T-cell (primary cell): Measurements from ENCODE around the gene GIMAP2. TPM values are rescaled to one million over a fixed set of nuclear protein-coding genes. Genes with fewer than 3 reads are reported as not detected.
A peak's percentile ranks its signal among the peaks of the same experiment; 100 is the strongest.

ENCODE experiments used
- ATAC-seq, 4 experiments: fragments of 200-7000 bp in 3 of 4; fragments of 150-1000 bp in 1 of 4; cut with Tn5 transposase; replicated peaks in 1 of 4; 1 replicate in 3 of 4; 2 replicates in 1 of 4; pipeline ENCODE4 v1.10.0; 2021; ENCODE audit warnings: moderate library complexity in 3 of 4, mild to moderate bottlenecking in 2 of 4, moderate number of reproducible peaks in 1 of 4
- CTCF ChIA-PET, 2 donors: fragments of 300-600 bp; sonication (Branson Sonifier 250); formaldehyde crosslinking; loops; one replicate each; lab custom pipeline; 2022; ENCODE audit warnings: antibody characterized with exemption in 2 of 2; lab: Charles Lee
- POLR2A ChIA-PET, 2 donors: fragments of 300-600 bp; sonication (Branson Sonifier 250); formaldehyde crosslinking; loops; one replicate each; lab custom pipeline; 2022; ENCODE audit warnings: antibody characterized with exemption in 2 of 2; lab: Charles Lee
- DNase-seq, 35 experiments: peaks; one replicate each; pipeline versions ENCODE4 v3.0.0 to v3.0.0-alpha.2; 2013 to 2023
- H3K27ac ChIP-seq: one replicate; pipeline ENCODE4 v1.5.1; 2013; ENCODE audit warnings: low read length
- H3K27me3 ChIP-seq, 2 experiments: replicated peaks in 1 of 2; 1 replicate in 1 of 2; 2 replicates in 1 of 2; pipeline versions ENCODE4 v1.6.1 to v1.7.0; 2013; ENCODE audit warnings: low read length in 1 of 2, mixed read lengths in 1 of 2; ENCODE audit not compliant: control insufficient read depth in 2 of 2, insufficient read depth in 2 of 2; ENCODE audit errors: extremely low read depth in 1 of 2
- H3K36me3 ChIP-seq, 2 donors: 1 replicate in 1 of 2; 2 replicates in 1 of 2; pipeline versions ENCODE4 v1.6.1 to v1.7.0; 2013; ENCODE audit warnings: low read length in 1 of 2; ENCODE audit not compliant: control insufficient read depth in 2 of 2, insufficient read depth in 1 of 2; ENCODE audit errors: extremely low read depth in 1 of 2
- H3K4me1 ChIP-seq, 2 experiments: 1 replicate in 1 of 2; 2 replicates in 1 of 2; pipeline versions ENCODE4 v1.6.1 to v1.7.0; 2013; ENCODE audit warnings: low read length in 2 of 2, mixed read lengths in 1 of 2; ENCODE audit not compliant: insufficient read depth in 2 of 2, control insufficient read depth in 1 of 2; ENCODE audit errors: extremely low read depth in 1 of 2
- H3K4me3 ChIP-seq, 2 donors: 1 replicate in 1 of 2; 2 replicates in 1 of 2; pipeline versions ENCODE4 v1.5.1 to v1.7.0; 2013; ENCODE audit warnings: mild to moderate bottlenecking in 2 of 2, low read length in 1 of 2, moderate library complexity in 1 of 2; ENCODE audit not compliant: control insufficient read depth in 1 of 2; ENCODE audit errors: extremely low read depth in 1 of 2
- H3K9me3 ChIP-seq: 2 replicates; pipeline ENCODE4 v1.7.0; 2013
- H3K27ac Mint-ChIP-seq, 2 donors: one replicate each; pipeline ENCODE4 v1.8.0; 2020 to 2021; ENCODE audit warnings: mild to moderate bottlenecking in 2 of 2, mixed read lengths in 2 of 2
- H3K27me3 Mint-ChIP-seq, 2 donors: one replicate each; pipeline ENCODE4 v1.8.0; 2021 to 2022; ENCODE audit warnings: mixed read lengths in 2 of 2
- H3K36me3 Mint-ChIP-seq: one replicate; pipeline ENCODE4 v1.8.0; 2021; ENCODE audit warnings: mixed read lengths
- H3K4me1 Mint-ChIP-seq, 3 donors: one replicate each; pipeline ENCODE4 v1.8.0; 2020 to 2022; ENCODE audit warnings: mixed read lengths in 3 of 3, mild to moderate bottlenecking in 1 of 3
- H3K4me3 Mint-ChIP-seq, 3 donors: one replicate each; pipeline ENCODE4 v1.8.0; 2020 to 2022; ENCODE audit warnings: mild to moderate bottlenecking in 3 of 3, mixed read lengths in 3 of 3, moderate library complexity in 3 of 3
- H3K9me3 Mint-ChIP-seq, 3 donors: one replicate each; pipeline ENCODE4 v1.8.0; 2020 to 2022; ENCODE audit warnings: mixed read lengths in 3 of 3
- WGBS: methylation state at CpG from one replicate; pipeline ENCODE4 v1.1.5; 2013; ENCODE audit warnings: missing lambda C conversion rate; ENCODE audit not compliant: insufficient coverage; 5-methylcytosine and 5-hydroxymethylcytosine counted together
- total RNA-seq, 35 experiments: library from RNA in 6 of 35; stranded (reverse) in 6 of 35; fragments of 120-200 nt in 1 of 35; gene quantifications; one replicate each; pipeline versions ENCODE4 v1.2.1 to v1.2.4 and lab custom pipeline; 2013 to 2026

GIMAP2 gene
- total RNA-seq, 5 donors from 2014 or later (not counting 1 experiment from before 2014, with no cell fraction given) = 83.2 to 226 (median 183) TPM

DNA sequence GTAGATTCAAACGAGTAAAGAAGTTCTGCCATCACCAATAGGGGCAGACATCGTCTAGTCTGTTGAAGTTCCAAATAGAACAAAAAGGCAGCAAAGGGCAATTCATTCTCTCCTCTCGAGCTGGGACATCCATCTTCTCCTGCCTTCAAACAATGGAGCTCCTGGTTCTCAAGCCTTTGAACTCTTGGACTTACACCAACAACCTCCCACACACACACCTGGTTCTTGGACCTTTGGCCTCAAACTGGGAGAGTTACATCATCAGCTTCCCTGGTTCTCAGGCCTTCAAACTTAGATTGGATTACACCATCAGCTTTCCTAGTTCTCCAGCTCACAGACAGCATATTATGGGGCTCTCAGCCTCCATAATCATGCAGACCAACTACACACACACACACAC, 41.9 kb downstream of the GIMAP2 start:
- Mint-ChIP-seq H3K36me3 (peaks cover 66% of the 10 kb centered on the region), H3K9me3 (peaks cover 20 to 54% (median 35%) of the 10 kb centered on the region in 3 donors), H3K4me3 (no peak overlapping the region), H3K4me1 (peaks cover 53 to 59% (median 57%) of the 10 kb centered on the region in 3 donors), H3K27ac (peak overlapping the region; percentile 75 to 77), H3K27me3 (no peaks in the 10 kb centered on the region)
- ChIA-PET CTCF (interaction anchor here in 1 of 2 donors (0.9 to 1.0 kb wide), 2 partner anchors 10 to 11 kb away, joined by 3 to 4 read pairs; partner anchors contain the start of gene GIMAP1), POLR2A (interaction anchor here in 1 of 2 donors (0.6 kb wide), 1 partner anchor 70 kb away, joined by 3 read pairs; no protein-coding TSS in a partner anchor)
- Histone ChIP-seq H3K4me3 (no peak overlapping the region), H3K4me1 (peaks cover 9 to 21% of the 10 kb centered on the region in 2 experiments), H3K27ac (no peak overlapping the region), H3K9me3 (no peaks in the 10 kb centered on the region), H3K27me3 (no peaks in the 10 kb centered on the region), H3K36me3 (peaks cover 2 to 22% of the 10 kb centered on the region in 2 donors)
- DNase-seq = no peak
- no peak for ATAC-seq
- WGBS = 93% methylated on average over 3 of the region's 3 CpGs

DNA sequence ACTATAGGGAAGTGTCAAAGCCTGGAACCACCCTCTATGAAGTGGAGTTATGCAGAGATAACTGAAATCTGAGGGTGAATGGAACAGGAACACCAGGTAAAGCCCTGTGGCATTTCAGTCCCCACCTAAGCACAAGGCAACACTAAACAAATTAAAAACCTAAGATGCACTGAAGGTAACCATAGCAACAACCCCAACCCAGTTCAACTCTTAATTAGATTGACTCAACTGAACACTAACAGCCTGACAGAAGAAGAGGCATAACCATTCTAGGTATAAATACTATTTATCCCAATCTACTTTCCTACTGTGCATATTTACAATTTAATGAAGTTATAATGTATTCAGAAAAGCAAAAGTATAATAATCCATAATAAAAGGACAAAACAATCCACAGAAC, 42.5 kb downstream of the GIMAP2 start:
- H3K4me3 Mint-ChIP-seq = no peak overlapping the region
- H3K27me3 ChIP-seq = no peaks in the 10 kb centered on the region
- H3K4me3 ChIP-seq = no peak overlapping the region
- peaks cover 53 to 59% (median 57%) of the 10 kb centered on the region in 3 donors for H3K4me1 Mint-ChIP-seq
- H3K27me3 Mint-ChIP-seq = no peaks in the 10 kb centered on the region
- no peaks in the 10 kb centered on the region for H3K9me3 ChIP-seq
- peaks cover 0 to 17% of the 10 kb centered on the region in 2 donors for H3K36me3 ChIP-seq
- H3K27ac ChIP-seq = no peak overlapping the region
- H3K9me3 Mint-ChIP-seq = peaks cover 20 to 50% (median 32%) of the 10 kb centered on the region in 3 donors
- ChIA-PET POLR2A (interaction anchor here in 1 of 2 donors (0.6 kb wide), 1 partner anchor 70 kb away, joined by 3 read pairs; no protein-coding TSS in a partner anchor), CTCF (interaction anchor here in 1 of 2 donors (0.9 kb wide), 1 partner anchor 12 kb away, joined by 4 read pairs; the partner anchor contains the start of gene GIMAP1)
- H3K27ac Mint-ChIP-seq = peak overlapping the region; percentile 75 to 77
- no peak for ATAC-seq
- no peak for DNase-seq
- H3K4me1 ChIP-seq = peaks cover 10 to 22% of the 10 kb centered on the region in 2 experiments
- H3K36me3 Mint-ChIP-seq = peaks cover 59% of the 10 kb centered on the region

DNA sequence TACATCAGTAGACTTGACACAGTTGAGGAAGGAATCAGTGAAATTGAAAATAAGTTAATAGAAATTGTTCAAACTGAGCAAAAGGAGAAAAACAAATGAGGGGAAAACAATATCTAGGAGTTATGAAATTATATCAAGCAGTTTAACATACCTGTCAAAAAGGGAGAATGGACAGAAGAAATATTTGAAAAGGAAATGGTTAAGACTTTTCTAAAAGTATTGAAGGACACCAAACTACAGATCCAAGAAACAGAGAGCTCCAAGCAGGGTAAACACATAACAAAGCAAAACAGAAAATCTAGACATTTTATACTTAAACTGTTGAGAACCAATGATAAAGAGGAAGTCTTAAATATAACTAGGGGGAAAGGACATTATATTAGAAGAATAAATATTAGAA, 43.1 kb downstream of the GIMAP2 start:
- Mint-ChIP-seq H3K4me3 (no peak overlapping the region), H3K4me1 (peaks cover 53 to 59% (median 57%) of the 10 kb centered on the region in 3 donors), H3K27ac (peak overlapping the region; percentile 59 to 78), H3K36me3 (peaks cover 53% of the 10 kb centered on the region), H3K27me3 (no peaks in the 10 kb centered on the region), H3K9me3 (peaks cover 20 to 44% (median 32%) of the 10 kb centered on the region in 3 donors)
- DNase-seq = no peak
- H3K27me3 ChIP-seq = no peaks in the 10 kb centered on the region
- CTCF ChIA-PET = no interaction called here
- H3K4me3 ChIP-seq = no peak overlapping the region
- H3K27ac ChIP-seq = no peak overlapping the region
- POLR2A ChIA-PET = interaction anchor here in 1 of 2 donors (0.6 kb wide), 1 partner anchor 53 kb away, joined by 3 read pairs; no protein-coding TSS in a partner anchor
- peaks cover 0 to 11% of the 10 kb centered on the region in 2 donors for H3K36me3 ChIP-seq
- ATAC-seq = no peak
- peaks cover 9 to 27% of the 10 kb centered on the region in 2 experiments for H3K4me1 ChIP-seq
- H3K9me3 ChIP-seq = no peaks in the 10 kb centered on the region

DNA sequence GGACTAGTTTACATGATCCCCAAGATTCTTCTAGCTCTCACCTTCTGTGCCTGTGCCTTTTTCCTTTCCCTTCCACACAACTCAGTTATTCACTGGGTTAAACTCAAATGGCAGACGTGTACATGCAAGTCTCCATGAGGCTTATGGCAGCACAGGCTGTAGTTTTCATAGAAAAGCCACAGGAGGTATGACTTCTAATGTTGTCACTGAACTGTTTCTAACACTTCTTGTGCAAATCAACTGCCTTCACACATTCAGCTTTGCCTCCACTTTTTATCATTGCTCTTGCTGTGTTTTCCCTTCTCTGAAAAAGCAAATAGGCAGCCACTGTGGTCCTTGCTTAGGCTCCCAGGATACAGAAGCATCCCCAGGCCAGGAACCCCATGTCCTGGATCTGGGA, 46.4 kb downstream of the GIMAP2 start:
- no peak overlapping the region for H3K4me3 ChIP-seq
- DNase-seq (peak in 1 of 35 experiments; percentile 46), ATAC-seq (peak; percentile 31 to 53 (median 44))
- H3K36me3 ChIP-seq = no peaks in the 10 kb centered on the region
- ChIA-PET CTCF (interaction anchor here (0.6 to 1.6 kb wide), 4 partner anchors 8 to 664 kb away, joined by 3 to 4 read pairs (median 4); partner anchors contain the start of gene GIMAP1 (in 1 of the 2)), POLR2A (interaction anchor here in 1 of 2 donors (0.8 to 1.6 kb wide), 2 partner anchors 16 to 55 kb away, joined by 4 read pairs; partner anchors contain the start of gene GIMAP1)
- Mint-ChIP-seq H3K27ac (peak overlapping the region; percentile 94 to 99), H3K4me1 (peaks cover 71 to 79% (median 73%) of the 10 kb centered on the region in 3 donors), H3K27me3 (no peaks in the 10 kb centered on the region), H3K36me3 (peaks cover 26% of the 10 kb centered on the region), H3K4me3 (peak overlapping the region; percentile 34 to 93 (median 37)), H3K9me3 (peaks cover 13 to 26% (median 20%) of the 10 kb centered on the region in 3 donors)
- 14% methylated on average over 1 of the region's 1 CpG for WGBS
- no peaks in the 10 kb centered on the region for H3K27me3 ChIP-seq
- H3K9me3 ChIP-seq = no peaks in the 10 kb centered on the region
- H3K4me1 ChIP-seq = peaks cover 26 to 56% of the 10 kb centered on the region in 2 experiments
- H3K27ac ChIP-seq = peak overlapping the region; percentile 43

DNA sequence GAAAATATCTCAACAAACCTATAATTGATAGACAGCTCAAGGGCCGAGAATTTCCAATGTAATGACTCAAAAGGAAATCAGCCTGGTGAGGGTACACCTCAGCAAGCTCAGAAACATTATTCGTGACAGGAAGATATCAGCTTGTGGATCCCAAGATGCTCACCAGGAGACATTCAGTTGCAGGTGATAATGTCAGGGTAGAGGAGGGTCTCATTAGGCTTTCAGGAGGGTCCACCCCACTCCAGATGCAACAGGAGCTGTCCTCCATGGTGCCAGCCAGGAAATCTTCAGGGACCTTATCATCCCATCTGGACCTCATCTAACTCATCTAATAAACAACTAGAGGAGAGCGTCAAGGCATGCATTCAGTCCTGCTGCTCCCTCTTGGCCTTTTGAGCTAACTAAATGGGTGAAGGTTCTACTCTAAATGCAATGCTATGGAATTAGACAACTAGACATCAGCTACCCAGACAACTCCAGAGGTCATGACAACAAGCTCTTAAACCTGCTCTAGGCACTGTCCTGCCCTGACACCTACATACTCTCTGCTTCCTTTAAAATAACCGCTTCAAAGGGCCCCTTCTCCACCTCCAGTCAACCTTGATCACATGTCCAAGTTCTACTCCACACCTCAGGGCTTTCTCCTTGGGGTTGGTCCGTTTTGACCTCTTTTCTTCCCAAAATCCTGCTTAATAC, 47.4 kb downstream of the GIMAP2 start:
- peak overlapping the region in 2 of 3 donors; percentile 23 to 93 for H3K4me3 Mint-ChIP-seq
- H3K9me3 Mint-ChIP-seq = peaks cover 7 to 16% (median 11%) of the 10 kb centered on the region in 3 donors
- H3K4me1 Mint-ChIP-seq = peaks cover 68 to 77% (median 71%) of the 10 kb centered on the region in 3 donors
- peaks cover 23% of the 10 kb centered on the region for H3K36me3 Mint-ChIP-seq
- H3K27ac ChIP-seq = peak overlapping the region; percentile 43
- ATAC-seq = peak in 2 of 4 experiments; percentile 11 to 28
- peak overlapping the region; percentile 94 to 99 for H3K27ac Mint-ChIP-seq
- peaks cover 26 to 57% of the 10 kb centered on the region in 2 experiments for H3K4me1 ChIP-seq
- H3K9me3 ChIP-seq = no peaks in the 10 kb centered on the region
- no peaks in the 10 kb centered on the region for H3K27me3 ChIP-seq
- ChIA-PET POLR2A (interaction anchor here in 1 of 2 donors (1.6 kb wide), 1 partner anchor 17 kb away, joined by 4 read pairs; the partner anchor contains the start of gene GIMAP1), CTCF (interaction anchor here in 1 of 2 donors (1.0 to 1.6 kb wide), 4 partner anchors 9 to 284 kb away, joined by 3 to 4 read pairs (median 4); no protein-coding TSS in a partner anchor)
- no peak overlapping the region for H3K4me3 ChIP-seq
- 14% methylated on average over 1 of the region's 5 CpGs for WGBS
- DNase-seq = peak in 1 of 35 experiments; percentile 48
- H3K36me3 ChIP-seq = no peaks in the 10 kb centered on the region
- H3K27me3 Mint-ChIP-seq = no peaks in the 10 kb centered on the region

DNA sequence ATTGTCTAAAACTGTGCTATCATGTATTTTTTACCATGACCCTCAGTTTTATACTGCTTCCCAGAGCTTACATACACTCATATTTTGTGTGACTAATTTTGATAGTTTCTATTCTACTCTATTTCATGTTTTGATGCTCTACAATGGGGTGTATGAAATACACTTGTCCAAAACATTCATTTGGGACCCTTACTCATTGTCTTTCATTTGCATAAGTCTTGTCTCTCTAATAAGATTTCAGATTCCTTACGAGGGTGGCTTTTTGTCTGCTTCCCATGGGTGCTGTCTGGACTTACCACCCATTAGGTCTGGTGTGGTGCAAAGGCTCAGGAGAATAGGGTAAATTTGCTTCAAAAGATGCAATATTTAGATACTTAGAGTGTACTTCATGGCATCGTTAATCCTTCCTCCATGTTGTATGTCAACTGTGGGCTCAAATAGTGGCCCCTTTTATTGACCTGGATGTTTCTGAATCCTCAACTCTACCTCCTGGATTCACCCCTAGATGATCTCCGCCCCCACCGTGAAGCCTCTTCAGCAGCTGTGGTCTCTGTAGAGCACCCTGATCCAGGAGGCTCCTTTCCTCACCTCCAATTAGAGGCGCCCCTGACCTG, 48.1 kb downstream of the GIMAP2 start:
- Histone ChIP-seq H3K36me3 (no peaks in the 10 kb centered on the region), H3K27me3 (no peaks in the 10 kb centered on the region), H3K9me3 (no peaks in the 10 kb centered on the region), H3K27ac (peak overlapping the region; percentile 43), H3K4me3 (no peak overlapping the region), H3K4me1 (peaks cover 26 to 57% of the 10 kb centered on the region in 2 experiments)
- H3K27me3 Mint-ChIP-seq = no peaks in the 10 kb centered on the region
- WGBS = 60% methylated on average over 1 of the region's 5 CpGs
- H3K4me1 Mint-ChIP-seq = peaks cover 71 to 75% (median 71%) of the 10 kb centered on the region in 3 donors
- DNase-seq (no peak), ATAC-seq (no peak)
- CTCF ChIA-PET = interaction anchor here in 1 of 2 donors (1.0 to 1.6 kb wide), 3 partner anchors 10 to 285 kb away, joined by 3 to 4 read pairs (median 4); no protein-coding TSS in a partner anchor
- peaks cover 3 to 9% (median 4%) of the 10 kb centered on the region in 3 donors for H3K9me3 Mint-ChIP-seq
- peak overlapping the region in 2 of 3 donors; percentile 22 to 93 for H3K4me3 Mint-ChIP-seq
- peak overlapping the region; percentile 94 to 99 for H3K27ac Mint-ChIP-seq
- peaks cover 23% of the 10 kb centered on the region for H3K36me3 Mint-ChIP-seq
- POLR2A ChIA-PET = no interaction called here
